Left cardiac atrium (tissue), 4 donors: ENCODE results near the gene PRKCG. TPM values are rescaled to one million over a fixed set of nuclear protein-coding genes. Genes with fewer than 3 reads are reported as not detected.

Experiments
- ATAC-seq, 2 donors: fragments of 200-7000 bp; cut with Tn5 transposase; one replicate each; pipeline ENCODE4 v1.9.1; 2020; ENCODE audit warnings: mild to moderate bottlenecking in 2 of 2, moderate library complexity in 2 of 2
- DNase-seq: peaks from one replicate; pipeline ENCODE4 v3.0.0-alpha.2; 2020
- intact Hi-C, 2 donors: fragments of 100-400 bp; cut with DNase I; formaldehyde crosslinking; loops; one replicate each; pipeline versions ENCODE4 v1.14.1 to v1.15.1; 2022 to 2023
- total RNA-seq, 2 donors: library from RNA; stranded (reverse); fragmentation: NEBNext Ultra II Directional; extraction: Animal tissue kit (Norgen Biotek cat#: 25700); gene quantifications; one replicate each; pipeline ENCODE4 v1.2.1, GENCODE V29; 2021
- donor health status: DM: no; HTN: yes; CAD: no.
- donor health status: DM: no; HTN: yes; CAD: no; lungs with severe emphysema.
- donor health status: DM: yes; HTN: yes; CAD: no.
- donor health status: Dilated cardiomyopathy.

The PRKCG gene
- total RNA-seq, 2 donors from 2014 or later = not detected

- no peak for DNase-seq
- intact Hi-C loops = no loop called here
- ATAC-seq = no peak
Observed at GRCh38 chr19:53892301-53892980, 10.4 kb downstream of the PRKCG start.

- intact Hi-C loops = no loop called here
- DNase-seq = no peak
- no peak for ATAC-seq
Observed at GRCh38 chr19:53892981-53893325, 11.0 kb downstream of the PRKCG start.

GRCh38 chr19:53894707-53895106, 12.7 kb downstream of the PRKCG start:
- no peak for DNase-seq
- intact Hi-C loops = no loop called here
- ATAC-seq = no peak

- no peak for DNase-seq
- intact Hi-C loops = no loop called here
- no peak for ATAC-seq
Observed at GRCh38 chr19:53896682-53897081, 14.7 kb downstream of the PRKCG start.

- ATAC-seq (no peak), DNase-seq (no peak)
- intact Hi-C loops = no loop called here
Observed at GRCh38 chr19:53897459-53897858, 15.5 kb downstream of the PRKCG start.

- ATAC-seq (no peak), DNase-seq (no peak)
- intact Hi-C loops = no loop called here
Observed at GRCh38 chr19:53898166-53898565, 16.2 kb downstream of the PRKCG start.

GRCh38 chr19:53898636-53899341, 16.8 kb downstream of the PRKCG start:
- no peak for ATAC-seq

GRCh38 chr19:53900191-53900860, 18.3 kb downstream of the PRKCG start:
- ATAC-seq (no peak), DNase-seq (no peak)
- intact Hi-C loops = loop anchor here (10.0 kb wide), 2 partner anchors 56 to 124 kb away; no protein-coding TSS in a partner anchor

More at GRCh38 chr19:53898636-53899341, 16.8 kb downstream of the PRKCG start:
- no peak for DNase-seq
- intact Hi-C loops = no loop called here

- DNase-seq = no peak
- ATAC-seq = no peak
- intact Hi-C loops = loop anchor here (10.0 kb wide), 2 partner anchors 58 to 122 kb away; no protein-coding TSS in a partner anchor
Observed at GRCh38 chr19:53903055-53903680, 21.2 kb downstream of the PRKCG start.

- intact Hi-C loops = loop anchor here (10.0 kb wide), 2 partner anchors 60 to 120 kb away; no protein-coding TSS in a partner anchor
- no peak for DNase-seq
- no peak for ATAC-seq
Observed at GRCh38 chr19:53904909-53905308, 22.9 kb downstream of the PRKCG start.

GRCh38 chr19:53905787-53906186, 23.8 kb downstream of the PRKCG start:
- intact Hi-C loops = loop anchor here (10.0 kb wide), 2 partner anchors 61 to 119 kb away; no protein-coding TSS in a partner anchor
- no peak for DNase-seq
- ATAC-seq = no peak

GRCh38 chr19:53906211-53907192, 24.5 kb downstream of the PRKCG start:
- ATAC-seq (peak; percentile 51 to 62), DNase-seq (peak; percentile 51)
- intact Hi-C loops = loop anchor here (10.0 kb wide), 2 partner anchors 62 to 118 kb away; no protein-coding TSS in a partner anchor

- ATAC-seq = no peak
- intact Hi-C loops = loop anchor here (10.0 kb wide), 2 partner anchors 62 to 118 kb away; no protein-coding TSS in a partner anchor
- no peak for DNase-seq
Observed at GRCh38 chr19:53907193-53907581, 25.2 kb downstream of the PRKCG start.

- intact Hi-C loops = loop anchor here (10.0 kb wide), 2 partner anchors 63 to 117 kb away; no protein-coding TSS in a partner anchor
- DNase-seq (no peak), ATAC-seq (no peak)
Observed at GRCh38 chr19:53907690-53908089, 25.7 kb downstream of the PRKCG start.

- intact Hi-C loops = loop anchor here (10.0 kb wide), 2 partner anchors 64 to 116 kb away; no protein-coding TSS in a partner anchor
- ATAC-seq (peak; percentile 70 to 82), DNase-seq (peak; percentile 55)
Observed at GRCh38 chr19:53908106-53908934, 26.3 kb downstream of the PRKCG start.

- ATAC-seq = no peak
- intact Hi-C loops = loop anchor here (10.0 kb wide), 2 partner anchors 64 to 116 kb away; no protein-coding TSS in a partner anchor
- DNase-seq = no peak
Observed at GRCh38 chr19:53908935-53909415, 27.0 kb downstream of the PRKCG start, which contains the start of gene CACNG7. Gene CACNG7, plus strand, starts transcription at chr19:53909278. Its CDS starts 3,554 bp downstream, at chr19:53912832.
